GM12878 (cell line): ENCODE measurements around the gene PHACTR1.

Experiments used
- CBFB ChIP-seq: IDR thresholded peaks from 2 replicates; pipeline ENCODE4 v1.6.1; 2016; ENCODE audit warnings: antibody characterized with exemption, low read depth
- CTCF ChIP-seq, 3 experiments: IDR thresholded peaks in 2 of 3; conservative IDR thresholded peaks in 1 of 3; 2 replicates each; pipeline ENCODE4 v1.5.1; 2011; ENCODE audit warnings: low read depth in 3 of 3, low read length in 3 of 3, mild to moderate bottlenecking in 3 of 3, control low read depth in 2 of 3, moderate library complexity in 2 of 3, inconsistent platforms in 1 of 3, mixed read lengths in 1 of 3; ENCODE audit not compliant: control insufficient read depth in 2 of 3, insufficient read depth in 1 of 3; ENCODE audit errors: extremely low read depth in 1 of 3
- POLR2A ChIP-seq: IDR thresholded peaks from 2 replicates; pipeline ENCODE4 v1.6.1; 2011; ENCODE audit warnings: low read depth, mild to moderate bottlenecking, low read length
- POLR2AphosphoS5 ChIP-seq: IDR thresholded peaks from 2 replicates; pipeline ENCODE4 v1.6.1; 2011; ENCODE audit warnings: mild to moderate bottlenecking, low read length, inconsistent platforms
- RFX5 ChIP-seq: IDR thresholded peaks from 2 replicates; pipeline ENCODE4 v1.6.1; 2011; ENCODE audit warnings: low read depth, low read length, improper control_type of control experiment
- SRF ChIP-seq, 2 experiments: IDR thresholded peaks; 2 replicates each; pipeline ENCODE4 v1.6.1; 2011; ENCODE audit warnings: low read depth in 2 of 2, low read length in 2 of 2, mild to moderate bottlenecking in 1 of 2, moderate library complexity in 1 of 2
- YY1 ChIP-seq: IDR thresholded peaks from 2 replicates; pipeline ENCODE4 v1.6.1; 2011; ENCODE audit warnings: low read depth, mild to moderate bottlenecking, low read length

GRCh38 chr6:13191461-13191860, 474.9 kb downstream of the PHACTR1 start:
- TF ChIP-seq YY1 (no peak), POLR2AphosphoS5 (no peak), SRF (IDR thresholded peaks at IDR 0.05; ENCODE audit: low read depth in 2 of 2, low read length in 2 of 2) (no peak), CTCF (IDR thresholded peaks at IDR 0.05 in 2 of 3, conservative IDR thresholded peaks at IDR 0.05 in 1 of 3; ENCODE audit: control insufficient read depth in 2 of 3, extremely low read depth in 1 of 3, insufficient read depth in 1 of 3, low read depth in 3 of 3, low read length in 3 of 3) (no peak), CBFB (no peak), POLR2A (no peak), RFX5 (no peak)
